GM12864 (cell line): Measurements from ENCODE around the gene ZDHHC3.
"Not testable (repeated sequence)": the region's sequence is repeated elsewhere in the genome, so short reads cannot be mapped to it uniquely, and the experiment has no call there.

Experiments
- DNase-seq: peaks from one replicate; pipeline ENCODE4 v3.0.0-alpha.2; 2011; ENCODE audit warnings: low read depth
- H3K4me3 ChIP-seq: 2 replicates; pipeline ENCODE4 v1.5.1; 2011; ENCODE audit warnings: mild to moderate bottlenecking, low read depth, low read length, control low read depth
- CTCF ChIP-seq: IDR thresholded peaks from 2 replicates; pipeline ENCODE4 v1.5.1; 2011; ENCODE audit warnings: low read depth, mild to moderate bottlenecking, moderate library complexity, low read length, control low read depth, inconsistent platforms; ENCODE audit errors: missing control alignments

The ZDHHC3 gene

DNA sequence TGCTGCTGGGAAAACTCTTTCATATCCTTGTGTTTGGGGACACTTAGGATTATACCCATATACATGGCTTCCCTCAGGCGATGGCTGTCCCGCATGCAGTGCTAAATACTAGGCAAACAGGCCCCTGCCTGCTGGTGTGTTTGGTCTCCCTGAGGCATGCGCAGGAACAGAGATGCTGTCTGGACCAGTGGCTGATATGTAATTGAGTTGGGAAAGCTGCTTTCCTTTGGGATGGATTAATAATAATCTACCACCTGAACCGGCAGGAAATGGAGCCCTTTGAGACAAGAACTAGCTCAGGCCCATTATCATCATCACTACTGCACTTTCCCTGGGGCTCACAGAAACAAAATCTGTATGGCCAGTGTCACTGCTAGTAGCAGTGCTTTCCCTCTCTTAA lies 18.0 kb downstream of the ZDHHC3 start:
- no peak overlapping the region for H3K4me3 ChIP-seq
- no peak for TF ChIP-seq CTCF
- DNase-seq = no peak

- no peak overlapping the region for H3K4me3 ChIP-seq
- no peak for DNase-seq
- no peak for TF ChIP-seq CTCF
These were observed 20.1 kb downstream of the ZDHHC3 start for GRCh38 chr3:44955917-44956316.

GRCh38 chr3:44954962-44955361 lies 21.0 kb downstream of the ZDHHC3 start:
- no peak overlapping the region for H3K4me3 ChIP-seq
- DNase-seq = no peak
- TF ChIP-seq CTCF = no peak

GRCh38 chr3:44954304-44954703 lies 21.7 kb downstream of the ZDHHC3 start:
- H3K4me3 ChIP-seq = no peak overlapping the region
- no peak for TF ChIP-seq CTCF
- DNase-seq = no peak

GRCh38 chr3:44952689-44953088 lies 23.3 kb downstream of the ZDHHC3 start:
- H3K4me3 ChIP-seq = no peak overlapping the region
- no peak for TF ChIP-seq CTCF
- DNase-seq = no peak

- H3K4me3 ChIP-seq = no peak overlapping the region
- TF ChIP-seq CTCF = no peak
- no peak for DNase-seq
These were observed 25.7 kb downstream of the ZDHHC3 start for GRCh38 chr3:44950275-44950734.

GRCh38 chr3:44949770-44950169 lies 26.2 kb downstream of the ZDHHC3 start:
- not testable (repeated sequence) for DNase-seq, H3K4me3 ChIP-seq

DNA sequence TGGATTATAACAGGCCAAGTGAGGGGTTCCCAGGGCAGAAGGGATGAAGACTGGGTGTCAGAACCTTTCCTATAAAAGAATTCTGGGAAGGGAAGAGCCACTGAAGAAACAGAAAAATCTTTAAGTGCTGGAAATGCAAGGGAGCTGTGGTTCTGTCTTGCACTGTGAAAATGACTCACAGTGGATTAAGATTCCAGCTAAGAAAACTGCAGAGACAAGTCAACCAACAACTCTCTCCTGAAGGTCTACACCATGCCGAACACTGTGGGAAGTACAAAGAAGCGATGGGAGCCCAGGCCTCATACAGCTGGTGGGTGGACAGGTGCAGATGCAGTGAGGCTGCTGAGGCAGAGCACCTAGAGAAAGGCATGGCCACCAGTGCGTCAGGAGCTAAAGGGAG lies 27.7 kb downstream of the ZDHHC3 start:
- DNase-seq = no peak
- no peak for TF ChIP-seq CTCF
- no peak overlapping the region for H3K4me3 ChIP-seq
